Activated T-helper 17 cell treated with anti-CD3 and anti-CD28 coated beads, Interleukin-2, amount 50 U/mL, for 72 hours (primary cell): ENCODE results near the gene SYNM. TPM values are rescaled to one million over a fixed set of nuclear protein-coding genes. Genes with fewer than 3 reads are reported as not detected.

Experiments used
- ATAC-seq: fragments of 150-1000 bp; cut with Tn5 transposase; replicated peaks from 2 replicates; pipeline ENCODE4 v1.10.0; 2021; ENCODE audit warnings: mild to moderate bottlenecking, moderate library complexity
- H3K27ac Mint-ChIP-seq: one replicate; pipeline ENCODE4 v1.8.0; 2022; ENCODE audit warnings: mixed read lengths
- H3K27me3 Mint-ChIP-seq: one replicate; pipeline ENCODE4 v1.8.0; 2022; ENCODE audit warnings: mixed read lengths
- H3K36me3 Mint-ChIP-seq: one replicate; pipeline ENCODE4 v1.8.0; 2022; ENCODE audit warnings: low read depth, mild to moderate bottlenecking, mixed read lengths
- H3K4me1 Mint-ChIP-seq: one replicate; pipeline ENCODE4 v1.8.0; 2022; ENCODE audit warnings: mixed read lengths
- H3K4me3 Mint-ChIP-seq: one replicate; pipeline ENCODE4 v1.8.0; 2022; ENCODE audit warnings: mild to moderate bottlenecking, mixed read lengths
- H3K9me3 Mint-ChIP-seq: one replicate; pipeline ENCODE4 v1.8.0; 2022; ENCODE audit warnings: mixed read lengths
- total RNA-seq, 2 donors: library from RNA; stranded (reverse); gene quantifications; one replicate each; pipeline ENCODE4 v1.2.3, GENCODE V29; 2022

Gene SYNM
- total RNA-seq, 2 donors from 2014 or later, result 0.43 to 0.58 TPM

DNA sequence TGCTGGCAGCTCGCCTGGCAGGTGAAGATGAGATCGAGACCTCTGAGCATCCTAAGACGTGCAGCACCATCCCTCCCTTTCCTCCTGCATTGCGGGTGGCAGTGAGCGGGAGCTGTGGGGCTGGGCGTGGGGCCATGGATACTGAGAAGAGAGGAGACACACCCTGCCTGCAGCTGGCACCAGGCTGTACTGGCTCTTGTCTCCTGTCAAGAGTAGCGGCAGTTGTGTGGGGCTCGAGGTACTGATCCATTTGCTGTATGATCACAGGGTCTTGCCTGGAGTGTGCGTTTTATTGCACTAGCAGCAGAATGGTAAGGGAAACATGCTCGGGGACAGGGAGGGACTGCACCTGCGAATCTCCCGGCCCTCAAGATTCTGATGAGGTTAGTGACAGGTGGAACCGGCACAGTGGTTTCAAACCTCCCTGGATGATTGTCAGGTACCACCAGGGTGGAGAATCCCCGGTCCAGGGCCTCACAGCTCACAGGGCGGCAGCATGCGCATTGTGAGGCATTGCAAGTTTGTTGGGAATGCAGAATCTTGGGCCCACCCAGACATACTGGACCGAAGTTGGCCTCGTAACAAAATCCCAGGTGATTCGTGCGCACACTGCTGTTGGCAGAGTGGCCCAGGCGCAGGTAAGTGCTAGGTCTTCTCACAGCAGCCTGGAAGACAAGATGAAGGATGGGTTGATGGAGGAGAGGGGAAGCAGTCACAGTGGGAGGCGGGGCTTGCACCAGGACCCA, 14.1 kb downstream of the SYNM start:
- no peak for ATAC-seq
- Mint-ChIP-seq H3K9me3 (no peaks in the 10 kb centered on the region), H3K4me1 (no peaks in the 10 kb centered on the region), H3K4me3 (no peak overlapping the region), H3K36me3 (no peaks in the 10 kb centered on the region), H3K27ac (no peak overlapping the region), H3K27me3 (peaks cover 2% of the 10 kb centered on the region)

- Mint-ChIP-seq H3K4me1 (no peaks in the 10 kb centered on the region), H3K27me3 (peaks cover 2% of the 10 kb centered on the region), H3K9me3 (no peaks in the 10 kb centered on the region), H3K36me3 (no peaks in the 10 kb centered on the region), H3K27ac (no peak overlapping the region), H3K4me3 (no peak overlapping the region)
- ATAC-seq, result no peak
Measured at GRCh38 chr15:99120050-99120777, 15.3 kb downstream of the SYNM start.

DNA sequence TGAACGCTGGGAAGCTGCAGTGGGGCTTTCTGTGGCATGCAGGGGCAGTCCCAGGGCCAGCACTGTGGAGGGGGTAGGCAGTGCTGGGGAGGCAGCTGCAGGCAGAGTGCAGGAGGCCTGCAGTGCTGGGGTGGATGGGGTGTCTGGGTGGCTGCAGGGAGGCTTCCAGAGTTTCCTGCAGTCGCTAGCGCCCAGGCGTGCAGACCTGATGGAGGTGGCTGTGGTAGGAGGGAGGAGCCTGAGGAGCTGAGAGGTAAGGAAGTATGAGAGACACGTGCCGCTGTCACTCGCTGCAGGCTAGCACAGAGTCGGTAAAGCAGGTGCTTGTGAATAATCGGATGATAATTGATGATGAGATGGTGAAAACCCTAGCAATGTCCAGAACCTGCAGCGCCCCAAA, 16.3 kb downstream of the SYNM start:
- no peak for ATAC-seq
- Mint-ChIP-seq H3K27me3 (peaks cover 2% of the 10 kb centered on the region), H3K27ac (no peak overlapping the region), H3K9me3 (no peaks in the 10 kb centered on the region), H3K4me1 (no peaks in the 10 kb centered on the region), H3K4me3 (no peak overlapping the region), H3K36me3 (no peaks in the 10 kb centered on the region)

DNA sequence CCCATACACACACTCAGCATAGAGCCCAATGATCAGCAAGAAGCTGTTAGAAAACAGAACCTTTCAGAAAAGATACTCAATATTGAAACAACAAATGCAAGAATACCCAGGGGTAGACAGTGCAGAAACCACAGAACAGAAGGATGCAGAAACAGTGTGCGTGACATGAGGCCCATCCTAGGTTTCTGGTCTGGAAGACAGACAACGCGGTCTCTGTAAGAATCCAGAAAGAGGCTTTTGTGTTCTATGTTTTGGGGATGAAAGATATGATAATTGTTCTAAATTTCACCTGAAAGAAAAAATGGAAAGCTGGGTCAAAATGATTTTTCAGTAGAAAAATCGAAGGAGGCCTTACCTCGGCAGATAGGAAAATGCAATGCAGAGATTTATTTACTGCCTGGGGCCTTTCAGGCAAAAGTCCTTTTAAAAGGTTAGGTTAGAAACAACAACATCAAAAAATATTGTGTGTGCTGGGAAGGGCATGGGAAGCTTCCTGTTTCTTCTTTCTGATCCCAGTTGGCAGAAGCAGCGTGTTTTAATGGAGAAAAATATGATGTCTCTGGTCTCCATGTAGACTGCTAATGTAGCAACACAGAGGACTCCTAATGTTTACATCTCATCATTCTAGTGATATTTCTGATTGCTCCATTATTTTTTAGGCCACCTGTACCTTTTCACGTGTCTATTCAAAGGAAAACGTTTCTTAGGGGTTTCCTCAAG, 17.0 kb downstream of the SYNM start:
- Mint-ChIP-seq H3K4me3 (no peak overlapping the region), H3K27ac (no peak overlapping the region), H3K4me1 (no peaks in the 10 kb centered on the region), H3K36me3 (no peaks in the 10 kb centered on the region), H3K9me3 (no peaks in the 10 kb centered on the region), H3K27me3 (peaks cover 5% of the 10 kb centered on the region)
- no peak for ATAC-seq

DNA sequence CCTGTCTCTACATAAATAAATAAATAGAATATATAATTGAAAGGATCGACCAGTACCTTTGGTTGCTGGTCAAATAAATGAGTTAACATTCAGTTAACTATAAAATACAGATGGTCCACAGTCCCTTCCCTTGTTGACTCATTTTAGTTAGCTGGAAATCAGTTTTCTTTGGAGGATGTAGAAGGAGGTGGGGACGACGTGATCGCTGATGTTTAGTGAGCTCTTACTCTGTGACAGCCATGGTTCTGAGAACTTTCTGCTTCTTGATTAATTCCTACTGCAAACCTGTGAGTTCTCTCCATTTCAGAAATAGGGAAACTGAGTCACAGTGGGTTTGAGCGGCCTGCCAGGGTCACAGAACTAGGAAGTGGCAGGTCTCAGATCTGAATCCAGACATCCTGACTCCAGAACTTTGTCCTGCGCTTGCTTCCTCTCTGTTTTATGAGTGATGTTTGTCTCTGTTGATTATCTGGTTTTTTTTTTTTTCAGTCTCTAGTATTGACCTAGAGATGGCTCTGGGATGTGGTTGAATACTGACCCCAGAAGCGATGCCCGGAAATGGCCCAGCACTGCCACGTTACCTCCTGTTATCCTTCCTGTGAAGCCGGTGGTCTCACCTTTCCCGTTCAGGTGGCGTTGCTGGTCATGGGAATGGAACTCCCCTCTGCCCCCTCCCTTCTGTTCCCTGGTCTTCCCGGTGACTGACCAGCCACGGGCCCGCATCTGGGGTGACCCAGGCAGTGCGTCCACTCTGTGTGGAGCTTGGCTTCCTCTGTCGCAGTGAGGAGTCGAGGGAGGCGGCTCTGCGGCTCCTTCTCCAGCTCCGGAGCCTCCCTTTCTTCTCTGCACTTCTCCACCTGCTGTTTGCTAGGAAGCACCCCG, 18.2 kb downstream of the SYNM start:
- Mint-ChIP-seq H3K27ac (no peak overlapping the region), H3K4me3 (no peak overlapping the region), H3K4me1 (no peaks in the 10 kb centered on the region), H3K9me3 (no peaks in the 10 kb centered on the region), H3K27me3 (peaks cover 5% of the 10 kb centered on the region), H3K36me3 (no peaks in the 10 kb centered on the region)
- ATAC-seq, result no peak

DNA sequence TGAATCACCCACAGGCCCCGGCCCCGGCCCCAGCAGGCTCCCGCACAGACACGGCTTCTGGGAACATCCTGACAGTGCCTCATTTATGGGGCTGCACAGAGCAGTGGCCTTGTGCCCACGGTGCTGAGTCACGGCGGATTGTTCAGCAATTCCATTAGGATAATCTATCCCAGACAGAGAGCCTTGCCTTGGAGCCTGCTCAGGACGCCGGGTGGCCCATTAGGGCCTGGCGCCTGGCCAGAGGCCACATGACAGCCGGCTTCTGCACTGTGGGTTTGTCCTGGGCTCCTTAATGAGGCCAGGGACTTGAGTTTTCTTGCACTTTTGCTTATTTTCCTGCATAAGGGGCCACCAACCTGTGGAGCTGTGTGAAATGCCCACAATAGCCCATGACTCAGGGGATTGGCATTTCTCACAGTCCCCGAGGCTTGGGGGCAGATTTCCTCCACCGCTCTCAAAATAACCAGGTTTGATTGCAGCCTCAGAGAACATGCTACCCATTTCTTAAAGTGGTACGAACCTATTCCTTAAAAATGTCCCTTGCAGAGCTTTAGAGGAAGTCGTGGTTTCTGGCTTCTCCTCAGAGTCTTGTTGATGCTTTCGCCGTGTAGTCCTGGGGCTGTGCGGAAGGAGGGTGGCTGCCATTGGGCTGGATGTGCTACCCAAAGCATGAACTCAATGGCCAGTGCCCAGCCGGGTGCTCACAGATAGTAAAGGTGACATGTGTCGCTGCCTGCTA, 19.0 kb downstream of the SYNM start:
- Mint-ChIP-seq H3K9me3 (no peaks in the 10 kb centered on the region), H3K27me3 (peaks cover 3% of the 10 kb centered on the region), H3K4me3 (no peak overlapping the region), H3K4me1 (no peaks in the 10 kb centered on the region), H3K27ac (no peak overlapping the region), H3K36me3 (no peaks in the 10 kb centered on the region)
- ATAC-seq, result no peak

DNA sequence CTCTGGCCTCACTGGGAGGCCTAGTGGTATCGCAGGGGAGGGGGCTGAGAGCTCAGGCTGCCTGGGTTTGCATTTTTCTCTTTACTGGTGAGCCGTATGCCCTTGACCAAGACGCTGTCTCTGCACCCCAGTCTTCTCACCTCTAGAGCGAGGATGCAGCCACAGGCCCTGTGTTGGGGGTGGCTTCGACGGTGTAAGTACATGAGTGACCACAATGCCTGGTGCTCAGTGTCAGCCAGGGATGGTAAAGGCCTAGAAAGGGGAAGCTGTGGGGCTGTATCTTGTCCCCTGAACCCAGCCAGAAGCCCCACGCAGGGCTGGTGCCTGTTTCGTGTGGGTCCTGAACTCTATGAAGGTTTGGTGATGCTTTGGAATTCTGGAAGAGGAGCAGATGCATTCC, 19.8 kb downstream of the SYNM start:
- Mint-ChIP-seq H3K4me3 (no peak overlapping the region), H3K9me3 (no peaks in the 10 kb centered on the region), H3K27me3 (peaks cover 3% of the 10 kb centered on the region), H3K4me1 (no peaks in the 10 kb centered on the region), H3K27ac (no peak overlapping the region), H3K36me3 (no peaks in the 10 kb centered on the region)
- no peak for ATAC-seq

GRCh38 chr15:99125061-99125891, 20.4 kb downstream of the SYNM start:
- peaks cover 3% of the 10 kb centered on the region for H3K27me3 Mint-ChIP-seq
- ATAC-seq, result no peak
- H3K36me3 Mint-ChIP-seq, result no peaks in the 10 kb centered on the region
- no peaks in the 10 kb centered on the region for H3K4me1 Mint-ChIP-seq
- no peak overlapping the region for H3K27ac Mint-ChIP-seq
- no peak overlapping the region for H3K4me3 Mint-ChIP-seq
- no peaks in the 10 kb centered on the region for H3K9me3 Mint-ChIP-seq

DNA sequence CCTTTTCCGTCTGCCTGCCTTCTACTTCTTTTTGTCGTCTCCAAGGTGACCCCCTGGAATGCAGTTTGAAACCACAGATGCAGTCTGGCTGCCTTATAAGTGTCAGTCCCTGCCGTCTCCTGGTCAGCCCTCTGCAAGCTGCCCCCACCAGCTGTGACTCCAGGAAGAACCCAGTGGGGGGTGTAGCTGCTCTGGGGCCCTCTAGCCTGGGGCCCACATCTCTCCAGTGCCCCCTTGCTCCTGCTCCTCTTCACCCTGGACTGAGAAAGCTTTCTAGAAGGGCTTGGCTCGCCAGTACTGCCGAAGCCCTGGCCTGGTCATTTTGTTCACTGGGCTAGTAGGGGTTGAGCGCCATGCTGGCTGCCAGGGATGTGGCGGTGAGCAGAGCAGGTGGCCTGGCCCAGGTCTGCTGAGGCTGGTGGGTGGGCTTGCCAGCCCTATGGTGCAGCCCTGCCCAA, 21.3 kb downstream of the SYNM start:
- no peaks in the 10 kb centered on the region for H3K4me1 Mint-ChIP-seq
- ATAC-seq, result no peak
- H3K27me3 Mint-ChIP-seq, result peaks cover 3% of the 10 kb centered on the region
- no peak overlapping the region for H3K4me3 Mint-ChIP-seq
- no peaks in the 10 kb centered on the region for H3K36me3 Mint-ChIP-seq
- no peak overlapping the region for H3K27ac Mint-ChIP-seq
- no peaks in the 10 kb centered on the region for H3K9me3 Mint-ChIP-seq

DNA sequence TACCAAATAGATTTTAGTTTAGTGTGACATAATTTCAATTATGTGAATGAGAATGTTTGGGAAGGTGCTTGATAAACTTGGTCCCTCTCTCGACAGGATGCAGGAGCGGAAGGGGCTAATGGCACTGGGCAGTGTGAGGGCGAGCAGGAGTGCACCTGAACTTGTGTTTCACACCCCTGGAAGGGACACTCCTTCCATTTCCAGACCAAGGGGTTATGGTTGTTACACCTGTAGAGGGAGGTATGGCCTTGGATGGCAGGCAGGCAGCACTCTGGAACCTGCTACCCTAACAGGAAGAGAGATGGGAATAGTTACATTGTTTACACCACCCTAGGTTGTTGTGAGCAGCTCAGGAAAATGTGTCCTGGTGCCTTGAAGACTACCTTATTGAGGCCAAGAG, 22.1 kb downstream of the SYNM start:
- no peak overlapping the region for H3K27ac Mint-ChIP-seq

GRCh38 chr15:99127773-99128172, 22.9 kb downstream of the SYNM start:
- Mint-ChIP-seq H3K27ac (no peak overlapping the region), H3K27me3 (peaks cover 3% of the 10 kb centered on the region), H3K4me1 (no peaks in the 10 kb centered on the region), H3K36me3 (no peaks in the 10 kb centered on the region), H3K9me3 (no peaks in the 10 kb centered on the region), H3K4me3 (no peak overlapping the region)
- no peak for ATAC-seq

More for the DNA sequence above, 22.1 kb downstream of the SYNM start:
- no peak for ATAC-seq
- H3K9me3 Mint-ChIP-seq, result no peaks in the 10 kb centered on the region
- H3K4me3 Mint-ChIP-seq, result no peak overlapping the region
- no peaks in the 10 kb centered on the region for H3K36me3 Mint-ChIP-seq
- peaks cover 3% of the 10 kb centered on the region for H3K27me3 Mint-ChIP-seq
- no peaks in the 10 kb centered on the region for H3K4me1 Mint-ChIP-seq

- H3K9me3 Mint-ChIP-seq, result no peaks in the 10 kb centered on the region
- H3K27ac Mint-ChIP-seq, result no peak overlapping the region
- no peak overlapping the region for H3K4me3 Mint-ChIP-seq
- H3K4me1 Mint-ChIP-seq, result no peaks in the 10 kb centered on the region
- H3K36me3 Mint-ChIP-seq, result no peaks in the 10 kb centered on the region
- peaks cover 3% of the 10 kb centered on the region for H3K27me3 Mint-ChIP-seq
- no peak for ATAC-seq
Measured at GRCh38 chr15:99128411-99128810, 23.5 kb downstream of the SYNM start.

DNA sequence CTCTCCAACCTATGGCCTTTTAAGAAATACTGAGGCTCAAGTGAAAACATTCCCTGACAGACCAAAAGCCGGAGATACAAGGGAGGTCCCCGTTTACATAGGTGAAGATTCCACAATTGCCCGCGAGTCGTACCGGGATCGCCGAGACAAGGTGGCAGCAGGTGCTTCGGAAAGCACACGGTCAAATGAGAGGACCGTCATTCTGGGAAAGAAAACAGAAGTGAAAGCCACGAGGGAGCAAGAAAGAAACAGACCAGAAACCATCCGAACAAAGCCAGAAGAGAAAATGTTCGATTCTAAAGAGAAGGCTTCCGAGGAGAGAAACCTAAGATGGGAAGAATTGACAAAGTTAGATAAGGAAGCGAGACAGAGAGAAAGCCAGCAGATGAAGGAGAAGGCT, 24.8 kb downstream of the SYNM start:
- Mint-ChIP-seq H3K27ac (no peak overlapping the region), H3K36me3 (no peaks in the 10 kb centered on the region), H3K9me3 (no peaks in the 10 kb centered on the region), H3K4me3 (no peak overlapping the region), H3K4me1 (no peaks in the 10 kb centered on the region), H3K27me3 (peaks cover 3% of the 10 kb centered on the region)
- ATAC-seq, result no peak
